ENCODE measurements around the gene SPDYE2.
"Not testable (repeated sequence)": the region's sequence is repeated elsewhere in the genome, so short reads cannot be mapped to it uniquely, and the experiment has no call there.

The SPDYE2 gene, protein sequence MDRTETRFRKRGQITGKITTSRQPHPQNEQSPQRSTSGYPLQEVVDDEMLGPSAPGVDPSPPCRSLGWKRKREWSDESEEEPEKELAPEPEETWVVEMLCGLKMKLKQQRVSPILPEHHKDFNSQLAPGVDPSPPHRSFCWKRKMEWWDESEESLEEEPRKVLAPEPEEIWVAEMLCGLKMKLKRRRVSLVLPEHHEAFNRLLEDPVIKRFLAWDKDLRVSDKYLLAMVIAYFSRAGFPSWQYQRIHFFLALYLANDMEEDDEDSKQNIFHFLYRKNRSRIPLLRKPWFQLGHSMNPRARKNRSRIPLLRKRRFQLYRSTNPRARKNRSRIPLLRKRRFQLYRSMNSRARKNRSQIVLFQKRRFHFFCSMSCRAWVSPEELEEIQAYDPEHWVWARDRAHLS

DNA sequence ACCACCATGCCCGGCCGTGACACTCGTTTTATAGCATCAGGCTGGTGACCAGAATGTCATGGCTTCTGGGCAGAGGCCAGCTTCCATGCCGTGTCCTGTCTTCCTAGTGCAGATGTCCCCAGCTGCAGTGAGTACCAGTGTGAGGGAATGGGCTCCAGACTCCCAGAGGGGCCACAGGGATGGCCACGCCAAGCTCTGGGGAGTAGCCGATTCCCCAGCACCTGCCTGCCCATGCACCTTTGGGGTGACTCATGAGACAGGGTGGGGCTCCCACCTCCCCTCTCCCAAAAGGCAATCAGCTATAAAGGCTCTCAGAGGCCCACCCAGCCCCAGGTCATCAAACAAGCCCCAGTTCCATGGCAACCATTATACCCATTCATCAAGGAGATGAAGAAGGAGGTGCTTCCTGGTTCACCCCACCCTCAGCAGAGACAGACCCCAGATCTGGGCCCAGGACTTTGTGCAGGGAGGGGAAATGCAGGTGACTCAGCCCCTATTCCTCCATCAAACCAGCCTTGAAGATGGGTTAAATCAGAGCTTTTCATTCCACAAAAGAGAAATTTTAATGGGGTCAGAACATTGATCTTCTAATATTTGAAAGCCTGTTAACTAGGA is at the start of gene SPDYE2:
TSS of gene SPDYE2 (plus strand) at position 419 of the 615 bp plus-strand sequence. CDS start 2,030 bp downstream, outside the sequence.
- DNase-seq (ENCODE audit: low read depth): not testable (repeated sequence)

DNA sequence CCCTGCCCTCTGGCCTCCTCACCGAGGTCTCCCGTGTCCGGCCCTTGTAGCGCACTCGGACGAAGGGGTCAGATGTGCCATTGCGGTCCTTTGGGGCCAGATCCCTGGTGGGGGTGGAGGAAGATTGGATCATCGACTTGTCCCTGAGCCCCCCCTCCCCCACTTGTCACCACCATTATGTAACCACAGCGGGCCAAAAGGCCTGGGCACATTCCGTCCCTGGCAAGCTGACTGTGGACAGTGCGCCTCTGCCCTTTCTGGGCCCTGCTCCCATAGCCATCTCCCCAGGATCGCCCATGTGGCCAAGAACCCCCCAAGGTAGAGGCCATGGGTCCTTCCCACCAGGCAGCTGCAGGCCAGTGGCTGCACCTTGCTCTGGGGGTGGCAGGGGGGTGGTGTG is 47.9 kb upstream of the SPDYE2 start:
- not testable (repeated sequence) for DNase-seq (ENCODE audit: low read depth)

DNA sequence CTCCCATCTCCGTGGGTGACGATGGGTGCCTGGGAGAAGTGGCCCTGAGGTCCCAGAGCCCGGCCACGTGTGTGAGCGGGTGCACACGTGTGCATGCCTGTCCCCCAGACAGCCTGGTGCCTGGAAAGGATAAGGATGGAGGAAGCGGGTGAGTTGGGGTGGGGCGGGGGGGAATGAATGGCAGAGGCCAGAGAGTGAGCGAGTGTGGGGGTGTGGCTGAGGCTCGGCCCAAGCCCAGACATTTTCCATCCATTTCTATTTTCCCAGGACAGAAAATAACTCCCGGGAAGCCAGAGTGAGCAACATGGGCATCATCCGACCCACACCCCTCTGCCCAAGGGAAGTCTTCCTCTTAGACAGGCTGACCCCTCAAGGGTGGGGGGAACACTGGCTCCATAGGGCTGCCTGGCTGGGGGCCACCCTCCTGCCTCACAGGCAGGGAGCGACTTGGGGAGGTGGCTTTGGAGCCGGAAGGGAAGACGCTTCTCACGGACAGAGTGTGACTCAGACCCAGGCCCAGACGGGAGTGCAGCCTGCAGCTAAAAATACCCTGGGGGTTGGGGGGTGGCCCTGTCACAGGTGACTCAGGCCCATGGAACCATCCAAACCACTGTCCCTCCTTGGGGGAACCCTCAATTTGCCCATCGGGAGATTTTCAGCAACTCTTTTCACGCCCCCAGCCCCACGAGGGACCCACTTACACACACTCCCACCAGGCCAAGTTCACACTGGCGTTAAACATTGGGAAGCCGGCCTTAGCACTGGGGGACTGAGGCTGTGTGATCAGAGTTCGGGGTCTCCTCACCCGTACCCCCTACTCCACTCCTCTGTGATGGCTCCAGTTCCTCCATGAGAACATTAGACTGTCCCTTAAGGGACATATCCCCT is 45.5 kb upstream of the SPDYE2 start:
- not testable (repeated sequence) for DNase-seq (ENCODE audit: low read depth)

DNA sequence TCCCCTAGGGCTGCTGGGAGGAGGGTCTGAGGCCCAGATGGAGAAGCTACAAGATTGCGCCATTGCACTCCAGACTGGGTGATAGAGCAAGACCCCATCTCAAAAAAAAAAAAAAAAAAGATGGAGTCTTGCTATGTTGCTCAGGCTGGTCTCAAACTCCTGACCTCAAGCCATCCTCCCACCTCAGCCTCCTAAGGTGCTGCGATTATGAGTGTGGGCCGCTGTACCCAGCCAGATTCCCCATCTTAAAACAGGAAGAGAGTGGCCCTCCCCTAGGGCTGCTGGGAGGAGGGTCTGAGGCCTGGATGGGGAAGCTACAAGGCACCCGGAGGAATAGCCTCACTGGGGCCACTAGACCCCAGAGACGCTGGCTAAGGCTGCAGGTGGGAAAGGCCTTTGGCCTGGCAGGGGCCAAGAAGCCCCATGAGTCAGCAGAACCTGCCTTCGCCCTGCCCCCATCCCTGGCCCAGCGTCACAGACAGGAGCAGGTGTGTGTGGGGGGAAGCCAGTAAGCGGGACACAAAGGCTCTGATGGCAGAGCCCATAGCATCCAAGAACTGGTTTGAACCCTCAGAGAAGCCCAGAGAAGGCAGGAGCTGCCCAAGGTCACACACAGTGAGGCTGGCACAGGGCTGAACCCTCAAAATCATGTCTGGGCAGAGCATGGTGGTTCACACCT is 43.5 kb upstream of the SPDYE2 start:
- not testable (repeated sequence) for DNase-seq (ENCODE audit: low read depth)

DNA sequence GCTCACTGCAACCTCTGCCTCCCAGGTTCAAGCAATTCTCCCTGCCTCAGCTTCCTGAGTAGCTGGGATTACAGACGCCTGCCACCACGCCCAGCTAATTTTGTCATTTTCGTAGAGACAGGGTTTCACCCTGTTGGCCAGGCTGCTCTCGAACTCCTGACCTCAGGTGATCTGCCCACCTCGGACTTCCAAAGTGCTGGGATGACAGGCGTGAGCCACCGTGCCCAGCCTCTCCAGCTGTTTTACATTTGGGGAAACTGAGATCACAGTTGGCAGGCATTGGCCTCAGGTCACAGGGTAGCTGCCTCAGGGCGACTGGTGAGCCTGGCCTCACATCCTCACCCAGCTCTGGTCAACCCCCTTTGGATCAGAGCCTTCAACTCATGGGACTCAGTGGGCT is 40.5 kb upstream of the SPDYE2 start:
- DNase-seq (ENCODE audit: low read depth): not testable (repeated sequence)

DNA sequence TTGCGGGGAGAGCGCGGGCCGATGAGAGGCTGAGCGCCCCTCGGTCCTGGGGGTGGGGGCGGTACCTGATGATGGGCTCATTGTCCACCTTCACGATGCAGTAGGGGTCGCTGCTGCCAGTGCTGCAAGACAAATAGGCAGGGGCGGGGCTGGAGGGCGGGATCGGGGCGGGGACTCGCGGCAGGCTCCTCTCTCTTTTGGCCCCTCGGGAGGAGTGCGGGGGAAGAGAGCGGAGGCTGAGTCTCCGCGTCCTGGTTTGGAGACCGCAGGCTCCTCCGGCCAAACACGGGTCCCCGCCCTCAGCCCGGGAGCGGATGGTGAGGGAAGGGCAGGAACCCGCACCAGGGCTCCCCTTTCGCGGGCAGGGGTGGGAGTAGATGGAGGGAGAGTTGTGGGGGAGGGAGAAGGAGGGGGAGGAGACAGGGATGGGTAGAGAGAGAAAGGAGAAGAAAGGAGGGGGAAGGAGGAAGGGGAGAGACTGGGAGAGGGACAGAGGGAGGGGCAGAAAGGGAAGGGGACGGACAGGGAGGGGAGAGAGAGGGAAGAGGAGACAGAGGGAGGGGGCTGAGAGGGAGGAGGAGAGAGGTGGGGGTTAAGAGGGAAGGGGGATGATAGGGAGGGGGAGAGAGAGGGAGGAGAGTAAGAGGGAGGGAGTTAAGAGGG is 39.0 kb upstream of the SPDYE2 start:
- DNase-seq (ENCODE audit: low read depth): not testable (repeated sequence)

DNA sequence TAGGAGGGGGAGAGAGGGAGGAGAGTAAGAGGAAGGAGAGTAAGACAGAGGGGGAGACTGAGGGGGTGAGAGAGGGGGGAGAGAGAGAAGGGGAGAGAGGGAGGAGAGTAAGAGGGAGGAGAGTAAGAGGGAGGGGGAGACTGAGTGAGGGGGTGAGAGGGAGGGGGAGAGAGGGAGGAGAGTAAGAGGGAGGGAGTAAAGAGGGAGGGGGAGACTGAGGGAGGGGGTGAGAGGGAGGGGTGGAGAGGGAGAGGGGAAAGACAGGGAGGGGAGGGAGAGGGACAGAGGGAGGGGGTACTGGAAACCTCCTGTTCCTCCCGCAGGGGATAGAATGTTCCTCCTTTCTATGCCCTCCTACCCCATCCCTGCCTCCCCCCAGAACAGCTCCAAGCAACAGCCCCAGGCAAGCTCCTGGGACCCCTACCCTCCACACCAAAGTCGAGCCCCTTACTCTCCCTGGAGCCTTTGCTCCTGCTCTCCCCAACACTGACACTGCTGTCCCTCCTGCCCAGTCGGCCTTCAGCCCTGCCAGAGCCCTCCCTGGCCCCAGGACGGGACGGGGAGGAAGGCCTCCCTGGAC is 38.3 kb upstream of the SPDYE2 start:
- peak; percentile 33 for DNase-seq (ENCODE audit: low read depth)

DNA sequence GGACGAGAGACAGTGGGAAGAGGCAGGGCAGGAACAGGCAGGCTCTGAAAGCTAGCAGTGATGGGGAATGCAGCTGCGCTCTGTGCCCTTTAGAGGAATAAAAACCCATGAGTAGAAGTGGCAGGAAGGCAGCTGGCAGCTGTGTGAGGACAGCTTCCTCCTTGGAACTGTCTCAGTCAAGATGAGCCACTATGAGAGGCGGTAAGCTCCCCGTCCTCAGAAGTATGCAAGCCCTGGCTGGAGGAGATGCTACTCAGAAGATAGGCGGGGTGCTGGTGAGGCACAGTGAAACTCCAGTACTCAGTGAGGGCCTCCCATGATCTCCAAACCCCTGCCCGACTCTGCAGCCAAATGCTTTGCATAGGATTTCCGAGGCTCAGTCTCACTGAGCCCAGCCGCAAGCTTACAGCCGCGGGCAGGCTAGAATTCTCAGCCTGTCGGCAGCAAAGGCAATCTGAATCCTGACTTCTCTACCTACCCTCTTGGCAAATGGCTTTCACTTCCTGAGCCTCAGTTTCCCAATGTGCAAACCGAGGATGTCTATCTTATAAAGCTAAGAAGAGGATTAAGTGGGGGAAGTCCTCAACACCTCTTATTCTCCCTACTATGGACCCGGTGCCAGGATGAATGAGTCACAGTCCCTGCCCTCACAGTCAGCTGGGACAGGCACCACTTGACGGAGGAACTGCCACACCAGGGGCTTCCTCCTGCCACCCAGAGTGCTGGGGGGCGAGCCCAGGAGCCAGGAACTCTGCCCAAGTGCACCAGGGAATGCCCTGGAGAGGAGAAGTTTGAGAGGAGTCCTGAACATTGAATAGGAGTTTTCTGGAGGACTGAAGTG is 35.9 kb upstream of the SPDYE2 start:
- DNase-seq (ENCODE audit: low read depth): not testable (repeated sequence)

DNA sequence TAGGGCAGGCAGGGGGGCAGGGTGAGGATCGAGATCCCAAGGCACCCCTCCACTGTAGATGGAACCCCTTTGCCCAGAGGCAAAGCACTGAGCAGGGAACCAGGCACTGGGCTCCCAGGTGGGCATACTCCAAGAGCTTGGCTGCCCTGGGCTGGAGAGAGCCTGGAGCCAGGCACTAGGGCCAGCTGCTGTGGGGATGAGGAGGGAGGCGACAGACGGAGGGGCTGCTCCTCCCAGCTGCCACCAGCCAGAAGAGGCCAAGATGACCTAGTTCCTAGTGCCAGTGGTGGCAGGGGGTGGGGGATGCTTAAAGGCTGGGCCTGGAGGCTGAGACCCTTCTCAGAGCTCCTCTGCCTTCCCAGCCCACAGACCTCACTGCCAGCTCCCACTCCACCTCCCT is 35.1 kb upstream of the SPDYE2 start:
- not testable (repeated sequence) for DNase-seq (ENCODE audit: low read depth)

DNA sequence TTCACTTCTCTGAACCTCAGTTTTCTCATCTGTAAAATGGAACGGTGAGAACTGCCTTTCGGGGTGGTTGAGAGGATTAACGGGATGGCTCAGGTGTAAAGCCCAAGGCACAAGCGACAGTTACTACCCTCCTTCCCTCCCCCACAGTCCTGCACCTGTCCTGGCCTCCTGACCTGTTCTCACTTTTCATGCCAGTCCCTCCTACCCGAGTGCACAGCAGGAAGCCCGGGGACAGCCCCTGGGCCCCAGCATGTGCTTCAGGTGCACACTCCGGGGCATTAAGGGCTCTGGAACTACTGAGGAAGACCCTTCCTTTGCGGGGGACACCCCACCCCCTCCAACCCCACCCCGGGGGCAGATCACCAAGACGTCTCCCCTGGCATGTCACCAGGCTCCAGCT is 34.1 kb upstream of the SPDYE2 start:
- not testable (repeated sequence) for DNase-seq (ENCODE audit: low read depth)

DNA sequence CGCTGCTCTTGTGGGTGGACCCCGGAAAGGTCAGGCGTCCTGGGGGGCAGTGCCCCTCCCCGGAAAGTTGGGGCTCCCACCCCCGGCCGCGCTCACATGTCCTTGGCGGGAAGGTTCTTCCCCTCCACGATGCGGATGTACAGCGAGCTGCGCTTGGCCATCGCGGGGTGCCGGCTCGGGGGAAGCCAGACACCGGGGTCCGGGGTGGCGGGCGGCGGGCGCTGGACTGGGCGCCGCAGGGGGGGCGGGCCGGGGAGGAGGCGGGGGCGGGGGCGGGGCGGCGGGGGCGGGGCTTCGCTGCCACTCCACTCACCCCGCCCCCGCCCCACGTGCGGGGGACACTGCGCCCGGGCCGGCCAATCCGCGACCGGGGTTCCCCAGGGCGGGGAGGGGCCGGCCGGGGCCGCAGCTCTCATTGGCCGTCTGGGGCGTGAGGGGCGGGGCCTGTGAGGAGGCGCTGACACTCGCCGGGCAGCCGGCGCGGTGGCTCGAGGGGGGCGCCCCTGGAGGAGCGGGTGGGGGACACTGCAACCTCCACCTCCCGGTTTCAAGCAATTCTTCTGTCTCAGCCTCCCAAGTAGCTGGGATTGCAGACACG is 33.4 kb upstream of the SPDYE2 start, which contains the start of gene RASA4B:
TSS of gene RASA4B (minus strand) at position 228 of the 598 bp plus-strand sequence. CDS start at position 161, 67 bp downstream.
- DNase-seq (ENCODE audit: low read depth): not testable (repeated sequence)

DNA sequence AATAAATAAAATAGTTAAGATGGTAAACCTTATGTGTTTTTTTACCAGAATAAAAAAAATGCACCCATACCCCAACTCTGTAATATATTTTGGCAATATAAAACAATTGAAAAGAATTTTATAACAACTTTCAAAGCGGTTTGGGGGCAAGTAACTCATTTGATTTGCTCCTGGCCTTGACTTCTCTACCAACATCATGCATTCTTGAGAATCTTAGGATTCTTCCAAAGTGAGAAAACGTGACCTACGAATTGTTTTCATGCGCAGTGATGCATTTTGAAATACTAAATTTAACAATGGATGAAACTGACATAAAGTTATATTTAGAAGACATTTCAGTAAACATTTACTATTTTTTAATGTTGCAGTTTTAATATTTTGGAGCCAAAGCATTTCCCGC is 30.2 kb upstream of the SPDYE2 start:
- DNase-seq (ENCODE audit: low read depth): not testable (repeated sequence)

DNA sequence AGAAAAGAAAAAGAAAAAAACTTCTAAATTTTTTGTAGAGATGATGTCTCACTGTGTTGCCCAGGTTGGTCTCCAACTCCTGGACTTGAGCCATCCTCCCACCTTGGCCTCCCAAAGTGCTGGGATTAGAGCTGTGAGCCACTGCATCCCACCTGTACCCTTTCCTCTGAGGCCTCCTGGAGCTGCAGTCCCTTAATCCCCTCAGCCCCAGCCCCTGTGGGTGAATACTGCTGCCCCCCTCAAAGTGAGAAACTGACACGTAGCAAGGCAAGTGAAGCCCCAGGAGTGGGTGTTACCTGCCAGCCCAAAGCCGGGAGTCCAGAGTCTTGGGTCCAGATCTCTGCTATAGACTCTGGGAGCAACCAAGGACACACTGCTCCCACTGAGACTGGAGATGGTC is 26.2 kb upstream of the SPDYE2 start:
- not testable (repeated sequence) for DNase-seq (ENCODE audit: low read depth)

DNA sequence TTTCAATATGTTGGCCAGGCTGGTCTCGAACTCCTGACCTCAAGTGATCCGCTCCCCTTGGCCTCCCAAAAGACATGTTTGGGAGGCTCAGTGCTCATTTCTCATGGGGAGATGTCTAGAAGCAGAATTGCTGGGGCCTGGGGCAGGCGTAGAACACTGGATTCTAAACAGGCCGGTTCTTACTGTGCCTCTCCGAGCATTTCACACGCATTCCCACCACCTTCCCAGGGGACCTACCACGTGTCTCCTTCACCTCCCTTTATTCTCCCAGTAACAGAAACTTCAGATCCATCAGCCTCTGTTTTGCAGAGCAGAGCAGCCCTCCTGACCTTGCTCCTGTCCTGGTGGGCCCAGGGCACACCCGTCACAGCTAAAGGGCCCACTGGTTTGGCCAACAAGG is 23.8 kb upstream of the SPDYE2 start:
- not testable (repeated sequence) for DNase-seq (ENCODE audit: low read depth)

DNA sequence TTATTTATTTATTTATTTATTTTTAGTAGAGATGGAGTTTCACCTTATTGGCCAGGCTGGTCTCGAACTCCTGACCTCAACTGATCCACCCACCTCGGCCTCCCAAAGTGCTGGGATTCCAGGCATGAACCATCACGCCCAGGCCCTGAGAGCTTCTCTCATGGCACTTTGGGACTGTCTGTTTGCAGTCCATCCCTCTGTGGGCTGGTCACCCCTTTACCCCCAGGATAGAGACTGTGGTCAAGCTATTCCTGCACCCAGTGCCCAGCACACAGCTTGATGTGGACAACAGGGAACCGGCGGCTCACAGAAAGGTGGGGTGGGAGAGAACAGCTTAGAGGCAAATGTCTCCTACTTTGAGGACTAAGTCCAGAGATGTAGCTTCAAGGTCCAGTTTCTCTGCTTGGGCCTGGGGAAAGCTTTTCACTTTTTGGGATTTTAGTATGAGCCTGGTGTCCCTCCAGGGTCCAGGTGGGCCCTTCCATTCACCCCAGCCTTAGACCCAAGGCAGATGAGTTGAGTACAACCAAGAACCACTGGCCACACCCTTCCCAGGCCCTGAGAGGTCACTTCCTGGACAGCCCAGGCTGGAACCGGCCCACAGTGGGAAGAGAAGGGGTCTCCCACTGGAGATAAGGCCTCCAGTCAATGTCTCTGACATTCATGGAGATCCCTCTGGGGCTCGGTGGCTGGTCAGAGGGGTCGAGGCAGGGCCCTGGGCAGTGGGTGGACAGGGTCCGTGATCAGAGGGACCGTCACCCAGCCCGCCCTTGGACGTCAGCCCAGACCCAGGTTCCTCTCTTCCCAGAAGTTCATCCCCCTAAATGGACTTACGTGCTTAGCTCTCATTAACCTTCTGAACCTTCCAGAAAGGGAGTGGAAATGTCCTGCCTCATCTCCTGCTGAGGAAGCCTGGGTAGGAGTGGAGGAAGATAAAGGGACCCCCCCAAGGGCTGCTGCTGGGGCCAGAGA is 22.9 kb upstream of the SPDYE2 start:
- not testable (repeated sequence) for DNase-seq (ENCODE audit: low read depth)

DNA sequence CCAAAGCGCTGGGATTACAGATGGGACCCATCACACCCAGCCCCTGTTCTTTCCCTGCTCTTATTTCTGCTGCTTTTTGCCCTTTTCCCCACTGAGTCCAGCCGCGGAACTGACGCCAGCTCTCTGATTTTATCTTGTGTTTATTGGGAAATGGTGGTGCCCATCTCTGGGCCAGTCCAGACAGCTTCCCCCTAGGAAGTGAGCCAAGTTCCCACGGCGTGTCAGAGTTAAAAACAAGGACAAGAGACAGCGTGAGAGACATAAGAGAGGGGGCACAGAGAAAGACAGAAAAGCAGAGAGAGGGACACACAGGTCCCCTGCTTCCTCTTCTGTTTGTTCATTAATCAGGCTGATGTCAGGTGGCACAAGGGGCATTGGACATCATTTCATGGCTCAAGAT is 19.4 kb upstream of the SPDYE2 start:
- DNase-seq (ENCODE audit: low read depth): not testable (repeated sequence)

DNA sequence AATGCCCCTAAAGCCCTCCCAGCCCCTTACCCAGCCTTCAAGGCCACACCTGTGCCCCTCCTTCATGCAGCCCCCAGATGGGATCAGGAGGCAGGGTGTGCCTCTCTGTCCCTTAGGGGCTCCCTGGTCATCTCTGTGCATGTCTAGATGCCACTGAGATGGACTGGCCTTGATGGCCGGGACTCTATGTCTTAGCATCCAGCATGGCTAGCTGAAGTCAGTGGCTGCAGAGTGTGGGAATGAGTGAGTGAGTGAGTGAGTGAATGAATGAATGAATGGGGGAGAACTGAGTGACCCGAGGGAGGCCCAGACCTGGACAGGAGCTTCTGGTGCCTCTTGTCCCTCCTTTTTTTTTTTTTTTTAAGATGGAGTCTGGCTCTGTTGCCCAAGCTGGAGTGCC is 18.9 kb upstream of the SPDYE2 start:
- DNase-seq (ENCODE audit: low read depth): not testable (repeated sequence)

DNA sequence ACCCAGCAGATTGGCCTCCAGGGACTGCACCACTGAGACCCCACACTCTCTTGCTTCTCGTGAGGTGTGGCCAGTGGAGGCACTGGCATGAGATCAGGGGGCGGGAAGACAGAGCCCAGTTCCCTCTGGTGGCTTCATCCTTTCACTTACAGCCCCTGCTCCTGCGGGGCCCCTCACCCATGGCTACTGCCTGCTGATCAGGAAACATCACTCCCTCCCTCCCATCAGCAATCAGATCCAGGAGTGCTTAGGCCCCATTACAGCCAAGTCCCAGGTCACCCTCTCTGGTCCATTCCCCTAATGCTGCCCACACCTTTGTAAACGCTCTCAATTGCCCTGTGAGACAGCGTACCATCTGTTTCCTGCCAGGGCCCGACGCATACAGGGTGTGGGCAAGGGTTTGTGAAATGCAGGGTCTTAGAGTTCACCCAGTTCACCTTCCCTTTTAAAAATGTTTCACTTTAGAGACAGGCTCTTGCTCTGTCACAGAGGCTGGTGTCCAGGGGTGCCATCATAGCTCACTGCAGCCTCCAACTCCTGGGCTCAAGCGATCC is 15.9 kb upstream of the SPDYE2 start:
- DNase-seq (ENCODE audit: low read depth): not testable (repeated sequence)

Measured in GM04503 (cell line).